OCI-LY3 (cell line): ENCODE measurements around the gene CCDC172.

Source experiments
- H2AFZ ChIP-seq: fragments of 200-600, 300-600 bp; shearing (Covaris generic); 2 replicates; pipeline ENCODE4 v1.6.0; 2014; ENCODE audit warnings: antibody characterized with exemption, low read depth, low read length
- H3K27ac ChIP-seq: fragments of 200-600, 300-600 bp; sonication (generic); 2 replicates; pipeline ENCODE4 v1.5.1; 2014; ENCODE audit warnings: mild to moderate bottlenecking, low read length, moderate library complexity, mixed read lengths
- H3K27me3 ChIP-seq: fragments of 200-600, 300-600 bp; sonication (generic); 2 replicates; pipeline ENCODE4 v1.6.1; 2014; ENCODE audit warnings: low read depth, low read length, mixed read lengths
- H3K36me3 ChIP-seq: fragments of 200-600, 300-600 bp; sonication (generic); replicated peaks from 2 replicates; pipeline ENCODE3; 2014; ENCODE audit warnings: low read depth, low read length, mixed read lengths
- H3K4me1 ChIP-seq: fragments of 300-600, 200-600 bp; sonication (generic); 2 replicates; pipeline ENCODE4 v1.6.1; 2014; ENCODE audit warnings: low read length, mixed read lengths
- H3K4me2 ChIP-seq: fragments of 200-600, 300-600 bp; sonication (generic); 2 replicates; pipeline ENCODE4 v1.6.1; 2014; ENCODE audit warnings: low read length, mixed read lengths
- H3K4me3 ChIP-seq: fragments of 300-600, 200-600 bp; sonication (generic); 2 replicates; pipeline ENCODE4 v1.5.1; 2014; ENCODE audit warnings: antibody characterized with exemption, mild to moderate bottlenecking, low read length, moderate library complexity
- H3K79me2 ChIP-seq: fragments of 300-600, 200-600 bp; shearing (Covaris generic); 2 replicates; pipeline ENCODE4 v1.6.1; 2014; ENCODE audit warnings: mild to moderate bottlenecking, low read length, mixed read lengths
- H3K9ac ChIP-seq: fragments of 300-600, 200-600 bp; shearing (Covaris generic); 2 replicates; pipeline ENCODE4 v1.6.0; 2014; ENCODE audit warnings: mild to moderate bottlenecking, low read length, moderate library complexity
- H3K9me3 ChIP-seq: fragments of 200-600, 300-600 bp; shearing (Covaris generic); 2 replicates; pipeline ENCODE4 v1.6.1; 2014; ENCODE audit warnings: low read length, mixed read lengths; ENCODE audit not compliant: insufficient read depth
- H4K20me1 ChIP-seq: fragments of 200-600, 300-600 bp; sonication (generic); 2 replicates; pipeline ENCODE4 v1.6.1; 2016; ENCODE audit warnings: low read length, mixed read lengths; ENCODE audit not compliant: insufficient read depth
- CTCF ChIP-seq: fragments of 200-600, 300-600 bp; sonication (generic); IDR thresholded peaks from 2 replicates; pipeline ENCODE4 v1.5.1; 2014; ENCODE audit warnings: antibody characterized with exemption, low read length, low read depth
- EZH2phosphoT487 ChIP-seq: fragments of 200-600 bp; shearing (Covaris generic); IDR thresholded peaks from 2 replicates; pipeline ENCODE4 v1.6.1; 2018; ENCODE audit warnings: antibody characterized with exemption, mixed run types, low read depth

The CCDC172 gene

GRCh38 chr10:116353817-116354216, 29.6 kb downstream of the CCDC172 start:
- H2AFZ ChIP-seq: no peak overlapping the region
- H3K4me1 ChIP-seq: no peaks in the 10 kb centered on the region
- H3K36me3 ChIP-seq: no peaks in the 10 kb centered on the region
- H3K4me3 ChIP-seq: no peak overlapping the region
- no peaks in the 10 kb centered on the region for H3K27me3 ChIP-seq
- no peak overlapping the region for H3K4me2 ChIP-seq
- H4K20me1 ChIP-seq: no peaks in the 10 kb centered on the region
- H3K27ac ChIP-seq: no peak overlapping the region
- no peaks in the 10 kb centered on the region for H3K79me2 ChIP-seq
- TF ChIP-seq EZH2phosphoT487 (no peak), CTCF (no peak)
- no peak overlapping the region for H3K9ac ChIP-seq
- no peaks in the 10 kb centered on the region for H3K9me3 ChIP-seq

GRCh38 chr10:116355341-116355740, 31.1 kb downstream of the CCDC172 start:
- TF ChIP-seq CTCF (no peak), EZH2phosphoT487 (no peak)
- H3K27me3 ChIP-seq: no peaks in the 10 kb centered on the region
- no peaks in the 10 kb centered on the region for H3K79me2 ChIP-seq
- H3K9me3 ChIP-seq: no peaks in the 10 kb centered on the region
- no peak overlapping the region for H3K9ac ChIP-seq
- no peak overlapping the region for H2AFZ ChIP-seq
- no peaks in the 10 kb centered on the region for H4K20me1 ChIP-seq
- no peak overlapping the region for H3K27ac ChIP-seq
- H3K36me3 ChIP-seq: no peaks in the 10 kb centered on the region
- no peak overlapping the region for H3K4me2 ChIP-seq
- H3K4me3 ChIP-seq: no peak overlapping the region
- H3K4me1 ChIP-seq: no peaks in the 10 kb centered on the region

GRCh38 chr10:116356833-116357232, 32.6 kb downstream of the CCDC172 start:
- Histone ChIP-seq H3K4me3 (no peak overlapping the region), H2AFZ (no peak overlapping the region), H3K27ac (no peak overlapping the region), H3K36me3 (no peaks in the 10 kb centered on the region), H3K9me3 (no peaks in the 10 kb centered on the region), H3K27me3 (no peaks in the 10 kb centered on the region), H3K4me1 (no peaks in the 10 kb centered on the region), H3K79me2 (no peaks in the 10 kb centered on the region), H3K9ac (no peak overlapping the region), H4K20me1 (no peaks in the 10 kb centered on the region), H3K4me2 (no peak overlapping the region)
- TF ChIP-seq CTCF: no peak
- TF ChIP-seq EZH2phosphoT487: no peak

GRCh38 chr10:116364868-116365267, 40.6 kb downstream of the CCDC172 start:
- Histone ChIP-seq H3K4me3 (no peak overlapping the region), H3K79me2 (no peaks in the 10 kb centered on the region), H3K27ac (no peak overlapping the region), H3K27me3 (no peaks in the 10 kb centered on the region), H3K36me3 (no peaks in the 10 kb centered on the region), H3K4me2 (no peak overlapping the region), H3K4me1 (no peaks in the 10 kb centered on the region), H2AFZ (no peak overlapping the region), H3K9ac (no peak overlapping the region), H4K20me1 (no peaks in the 10 kb centered on the region), H3K9me3 (no peaks in the 10 kb centered on the region)
- no peak for TF ChIP-seq CTCF
- TF ChIP-seq EZH2phosphoT487: no peak
